WTC11 (cell line): Measurements from ENCODE around the gene TPBG. TPM values are rescaled to one million over a fixed set of nuclear protein-coding genes. Genes with fewer than 3 reads are reported as not detected.

Experiments used
- ATAC-seq: fragments of 200-7000 bp; cut with Tn5 transposase; 2 replicates; pipeline ENCODE4 v1.10.0; 2021; ENCODE audit warnings: mild to moderate bottlenecking, moderate library complexity
- CTCF ChIA-PET: fragments of 300-600 bp; sonication (Branson Sonifier 250); formaldehyde crosslinking; loops from one replicate; lab custom pipeline; 2021; ENCODE audit warnings: antibody characterized with exemption; lab: Charles Lee
- POLR2A ChIA-PET: fragments of 350-600 bp; sonication (Branson Sonifier 250); formaldehyde crosslinking; loops from one replicate; lab custom pipeline; 2021; ENCODE audit warnings: antibody characterized with exemption; lab: Charles Lee
- DNase-seq: peaks from one replicate; pipeline ENCODE4 v3.0.0; 2021; ENCODE audit warnings: low spot score
- H3K27ac Mint-ChIP-seq: 2 replicates; pipeline ENCODE4 v1.8.0; 2021; ENCODE audit warnings: mixed read lengths
- H3K27me3 Mint-ChIP-seq: 2 replicates; pipeline ENCODE4 v1.8.0; 2021; ENCODE audit warnings: low read depth, mild to moderate bottlenecking, moderate library complexity, mixed read lengths
- H3K36me3 Mint-ChIP-seq: 2 replicates; pipeline ENCODE4 v1.8.0; 2021; ENCODE audit warnings: mixed read lengths
- H3K4me1 Mint-ChIP-seq: 2 replicates; pipeline ENCODE4 v1.8.0; 2022; ENCODE audit warnings: mixed read lengths
- H3K4me3 Mint-ChIP-seq: 2 replicates; pipeline ENCODE4 v1.8.0; 2021; ENCODE audit warnings: mild to moderate bottlenecking, moderate library complexity, mixed read lengths
- H3K9me3 Mint-ChIP-seq: 2 replicates; pipeline ENCODE4 v1.8.0; 2021; ENCODE audit warnings: mixed read lengths
- CBFB ChIP-seq: sonication (generic); formaldehyde crosslinking; IDR thresholded peaks from 2 replicates; pipeline ENCODE4 v1.8.1; 2022; ENCODE audit warnings: mild to moderate bottlenecking, low read depth, missing genetic modification reagents
- FOXJ3 ChIP-seq: sonication (generic); formaldehyde crosslinking; IDR thresholded peaks from 2 replicates; pipeline ENCODE4 v1.9.0; 2021; ENCODE audit warnings: missing genetic modification reagents, mild to moderate bottlenecking, borderline replicate concordance
- FOXK1 ChIP-seq: sonication (generic); formaldehyde crosslinking; IDR thresholded peaks from 2 replicates; pipeline ENCODE4 v1.8.0; 2022; ENCODE audit warnings: mild to moderate bottlenecking, moderate library complexity, missing genetic modification reagents
- GABPB1 ChIP-seq: sonication (generic); formaldehyde crosslinking; IDR thresholded peaks from 2 replicates; pipeline ENCODE4 v1.8.1; 2023; ENCODE audit warnings: mild to moderate bottlenecking, missing genetic modification reagents
- GRHL2 ChIP-seq: fragments of 250-450 bp; sonication (Bioruptor Pico); IDR thresholded peaks from 2 replicates; pipeline ENCODE4 v1.8.0; 2022; ENCODE audit warnings: mild to moderate bottlenecking, moderate library complexity; ENCODE audit not compliant: insufficient replicate concordance, severe bottlenecking
- JUN ChIP-seq: sonication (generic); formaldehyde crosslinking; IDR thresholded peaks from 2 replicates; pipeline ENCODE4 v1.8.0; 2023; ENCODE audit warnings: mild to moderate bottlenecking, missing genetic modification reagents
- NR2C2 ChIP-seq: sonication (generic); formaldehyde crosslinking; IDR thresholded peaks from 2 replicates; pipeline ENCODE4 v1.8.0; 2022; ENCODE audit warnings: mild to moderate bottlenecking, missing genetic modification reagents
- NR3C1 ChIP-seq: sonication (generic); formaldehyde crosslinking; conservative IDR thresholded peaks from 2 replicates; pipeline ENCODE4 v1.8.1; 2023; ENCODE audit warnings: low read depth, mild to moderate bottlenecking, missing genetic modification reagents
- ZNF232 ChIP-seq: sonication (generic); formaldehyde crosslinking; IDR thresholded peaks from 2 replicates; pipeline ENCODE4 v1.8.0; 2022; ENCODE audit warnings: mild to moderate bottlenecking, missing genetic modification reagents
- ZNF317 ChIP-seq: sonication (generic); formaldehyde crosslinking; IDR thresholded peaks from 2 replicates; pipeline ENCODE4 v1.8.1; 2023; ENCODE audit warnings: low read depth, mild to moderate bottlenecking, moderate library complexity, missing genetic modification reagents, borderline replicate concordance
- total RNA-seq: library from RNA; stranded (reverse); gene quantifications from 3 replicates; pipeline ENCODE4 v1.2.3, GENCODE V29; 2021
- TF ChIP-seq, protein P1 (sequence below): sonication (generic); formaldehyde crosslinking; IDR thresholded peaks from 2 replicates; pipeline ENCODE4 v1.8.0; 2022; ENCODE audit warnings: missing genetic modification reagents
- TF ChIP-seq, protein P2 (sequence below): fragments of 250-450 bp; sonication (Bioruptor Pico); IDR thresholded peaks from 2 replicates; pipeline ENCODE4 v1.8.0; 2021; ENCODE audit warnings: mild to moderate bottlenecking
- TF ChIP-seq, protein P3 (sequence below): sonication (generic); formaldehyde crosslinking; IDR thresholded peaks from 2 replicates; pipeline ENCODE4 v1.8.0; 2023; ENCODE audit warnings: missing genetic modification reagents, mild to moderate bottlenecking, borderline replicate concordance
- TF ChIP-seq, protein P4 (sequence below): sonication (generic); formaldehyde crosslinking; IDR thresholded peaks from 2 replicates; pipeline ENCODE4 v1.8.0; 2022; ENCODE audit warnings: mild to moderate bottlenecking, missing genetic modification reagents
- TF ChIP-seq, protein P5 (sequence below): sonication (generic); formaldehyde crosslinking; conservative IDR thresholded peaks from 2 replicates; pipeline ENCODE4 v1.8.1; 2022; ENCODE audit warnings: mild to moderate bottlenecking, missing genetic modification reagents
- TF ChIP-seq, protein P6 (sequence below): sonication (generic); formaldehyde crosslinking; IDR thresholded peaks from 2 replicates; pipeline ENCODE4 v1.8.1; 2022; ENCODE audit warnings: mild to moderate bottlenecking, moderate library complexity, missing genetic modification reagents
- TF ChIP-seq, protein P7 (sequence below): fragments of 250-450 bp; sonication (Bioruptor Pico); conservative IDR thresholded peaks from 2 replicates; pipeline ENCODE4 v1.9.0; 2021; ENCODE audit warnings: mild to moderate bottlenecking
- TF ChIP-seq, protein P8 (sequence below): sonication (generic); formaldehyde crosslinking; IDR thresholded peaks from 2 replicates; pipeline ENCODE4 v1.8.1; 2022; ENCODE audit warnings: low read depth, missing genetic modification reagents, borderline replicate concordance

Gene TPBG
- total RNA-seq, 1 experiment from 2014 or later, result 35.3 TPM

DNA sequence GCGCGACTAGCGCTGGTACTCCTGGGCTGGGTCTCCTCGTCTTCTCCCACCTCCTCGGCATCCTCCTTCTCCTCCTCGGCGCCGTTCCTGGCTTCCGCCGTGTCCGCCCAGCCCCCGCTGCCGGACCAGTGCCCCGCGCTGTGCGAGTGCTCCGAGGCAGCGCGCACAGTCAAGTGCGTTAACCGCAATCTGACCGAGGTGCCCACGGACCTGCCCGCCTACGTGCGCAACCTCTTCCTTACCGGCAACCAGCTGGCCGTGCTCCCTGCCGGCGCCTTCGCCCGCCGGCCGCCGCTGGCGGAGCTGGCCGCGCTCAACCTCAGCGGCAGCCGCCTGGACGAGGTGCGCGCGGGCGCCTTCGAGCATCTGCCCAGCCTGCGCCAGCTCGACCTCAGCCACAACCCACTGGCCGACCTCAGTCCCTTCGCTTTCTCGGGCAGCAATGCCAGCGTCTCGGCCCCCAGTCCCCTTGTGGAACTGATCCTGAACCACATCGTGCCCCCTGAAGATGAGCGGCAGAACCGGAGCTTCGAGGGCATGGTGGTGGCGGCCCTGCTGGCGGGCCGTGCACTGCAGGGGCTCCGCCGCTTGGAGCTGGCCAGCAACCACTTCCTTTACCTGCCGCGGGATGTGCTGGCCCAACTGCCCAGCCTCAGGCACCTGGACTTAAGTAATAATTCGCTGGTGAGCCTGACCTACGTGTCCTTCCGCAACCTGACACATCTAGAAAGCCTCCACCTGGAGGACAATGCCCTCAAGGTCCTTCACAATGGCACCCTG, 1.6 kb downstream of the TPBG start:
- no peaks in the 10 kb centered on the region for H3K9me3 Mint-ChIP-seq
- peak overlapping the region; percentile 80 for H3K27ac Mint-ChIP-seq
- CTCF ChIA-PET, result interaction anchor here (0.9 to 2.1 kb wide), 6 partner anchors 36 to 703 kb away, joined by 3 to 10 read pairs (median 3); partner anchors contain the start of genes DOP1A and UBE3D
- DNase-seq (peak; percentile 56), ATAC-seq (peak; percentile 21)
- H3K4me3 Mint-ChIP-seq, result peak overlapping the region; percentile 85
- peaks cover 3% of the 10 kb centered on the region; the same call in 1 of the 2 replicates for H3K27me3 Mint-ChIP-seq
- peaks cover 8% of the 10 kb centered on the region for H3K36me3 Mint-ChIP-seq
- peaks cover 33% of the 10 kb centered on the region for H3K4me1 Mint-ChIP-seq
- POLR2A ChIA-PET, result interaction anchor here (0.8 to 1.1 kb wide), 3 partner anchors 51 to 700 kb away, joined by 3 to 4 read pairs (median 3); no protein-coding TSS in a partner anchor
- TF ChIP-seq, protein P1, sequence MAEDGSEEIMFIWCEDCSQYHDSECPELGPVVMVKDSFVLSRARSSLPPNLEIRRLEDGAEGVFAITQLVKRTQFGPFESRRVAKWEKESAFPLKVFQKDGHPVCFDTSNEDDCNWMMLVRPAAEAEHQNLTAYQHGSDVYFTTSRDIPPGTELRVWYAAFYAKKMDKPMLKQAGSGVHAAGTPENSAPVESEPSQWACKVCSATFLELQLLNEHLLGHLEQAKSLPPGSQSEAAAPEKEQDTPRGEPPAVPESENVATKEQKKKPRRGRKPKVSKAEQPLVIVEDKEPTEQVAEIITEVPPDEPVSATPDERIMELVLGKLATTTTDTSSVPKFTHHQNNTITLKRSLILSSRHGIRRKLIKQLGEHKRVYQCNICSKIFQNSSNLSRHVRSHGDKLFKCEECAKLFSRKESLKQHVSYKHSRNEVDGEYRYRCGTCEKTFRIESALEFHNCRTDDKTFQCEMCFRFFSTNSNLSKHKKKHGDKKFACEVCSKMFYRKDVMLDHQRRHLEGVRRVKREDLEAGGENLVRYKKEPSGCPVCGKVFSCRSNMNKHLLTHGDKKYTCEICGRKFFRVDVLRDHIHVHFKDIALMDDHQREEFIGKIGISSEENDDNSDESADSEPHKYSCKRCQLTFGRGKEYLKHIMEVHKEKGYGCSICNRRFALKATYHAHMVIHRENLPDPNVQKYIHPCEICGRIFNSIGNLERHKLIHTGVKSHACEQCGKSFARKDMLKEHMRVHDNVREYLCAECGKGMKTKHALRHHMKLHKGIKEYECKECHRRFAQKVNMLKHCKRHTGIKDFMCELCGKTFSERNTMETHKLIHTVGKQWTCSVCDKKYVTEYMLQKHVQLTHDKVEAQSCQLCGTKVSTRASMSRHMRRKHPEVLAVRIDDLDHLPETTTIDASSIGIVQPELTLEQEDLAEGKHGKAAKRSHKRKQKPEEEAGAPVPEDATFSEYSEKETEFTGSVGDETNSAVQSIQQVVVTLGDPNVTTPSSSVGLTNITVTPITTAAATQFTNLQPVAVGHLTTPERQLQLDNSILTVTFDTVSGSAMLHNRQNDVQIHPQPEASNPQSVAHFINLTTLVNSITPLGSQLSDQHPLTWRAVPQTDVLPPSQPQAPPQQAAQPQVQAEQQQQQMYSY (CRISPR knock-in tag), result no peak
- TF ChIP-seq, protein P2, sequence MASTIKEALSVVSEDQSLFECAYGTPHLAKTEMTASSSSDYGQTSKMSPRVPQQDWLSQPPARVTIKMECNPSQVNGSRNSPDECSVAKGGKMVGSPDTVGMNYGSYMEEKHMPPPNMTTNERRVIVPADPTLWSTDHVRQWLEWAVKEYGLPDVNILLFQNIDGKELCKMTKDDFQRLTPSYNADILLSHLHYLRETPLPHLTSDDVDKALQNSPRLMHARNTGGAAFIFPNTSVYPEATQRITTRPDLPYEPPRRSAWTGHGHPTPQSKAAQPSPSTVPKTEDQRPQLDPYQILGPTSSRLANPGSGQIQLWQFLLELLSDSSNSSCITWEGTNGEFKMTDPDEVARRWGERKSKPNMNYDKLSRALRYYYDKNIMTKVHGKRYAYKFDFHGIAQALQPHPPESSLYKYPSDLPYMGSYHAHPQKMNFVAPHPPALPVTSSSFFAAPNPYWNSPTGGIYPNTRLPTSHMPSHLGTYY (CRISPR knock-in tag), result no peak
- TF ChIP-seq, protein P3, sequence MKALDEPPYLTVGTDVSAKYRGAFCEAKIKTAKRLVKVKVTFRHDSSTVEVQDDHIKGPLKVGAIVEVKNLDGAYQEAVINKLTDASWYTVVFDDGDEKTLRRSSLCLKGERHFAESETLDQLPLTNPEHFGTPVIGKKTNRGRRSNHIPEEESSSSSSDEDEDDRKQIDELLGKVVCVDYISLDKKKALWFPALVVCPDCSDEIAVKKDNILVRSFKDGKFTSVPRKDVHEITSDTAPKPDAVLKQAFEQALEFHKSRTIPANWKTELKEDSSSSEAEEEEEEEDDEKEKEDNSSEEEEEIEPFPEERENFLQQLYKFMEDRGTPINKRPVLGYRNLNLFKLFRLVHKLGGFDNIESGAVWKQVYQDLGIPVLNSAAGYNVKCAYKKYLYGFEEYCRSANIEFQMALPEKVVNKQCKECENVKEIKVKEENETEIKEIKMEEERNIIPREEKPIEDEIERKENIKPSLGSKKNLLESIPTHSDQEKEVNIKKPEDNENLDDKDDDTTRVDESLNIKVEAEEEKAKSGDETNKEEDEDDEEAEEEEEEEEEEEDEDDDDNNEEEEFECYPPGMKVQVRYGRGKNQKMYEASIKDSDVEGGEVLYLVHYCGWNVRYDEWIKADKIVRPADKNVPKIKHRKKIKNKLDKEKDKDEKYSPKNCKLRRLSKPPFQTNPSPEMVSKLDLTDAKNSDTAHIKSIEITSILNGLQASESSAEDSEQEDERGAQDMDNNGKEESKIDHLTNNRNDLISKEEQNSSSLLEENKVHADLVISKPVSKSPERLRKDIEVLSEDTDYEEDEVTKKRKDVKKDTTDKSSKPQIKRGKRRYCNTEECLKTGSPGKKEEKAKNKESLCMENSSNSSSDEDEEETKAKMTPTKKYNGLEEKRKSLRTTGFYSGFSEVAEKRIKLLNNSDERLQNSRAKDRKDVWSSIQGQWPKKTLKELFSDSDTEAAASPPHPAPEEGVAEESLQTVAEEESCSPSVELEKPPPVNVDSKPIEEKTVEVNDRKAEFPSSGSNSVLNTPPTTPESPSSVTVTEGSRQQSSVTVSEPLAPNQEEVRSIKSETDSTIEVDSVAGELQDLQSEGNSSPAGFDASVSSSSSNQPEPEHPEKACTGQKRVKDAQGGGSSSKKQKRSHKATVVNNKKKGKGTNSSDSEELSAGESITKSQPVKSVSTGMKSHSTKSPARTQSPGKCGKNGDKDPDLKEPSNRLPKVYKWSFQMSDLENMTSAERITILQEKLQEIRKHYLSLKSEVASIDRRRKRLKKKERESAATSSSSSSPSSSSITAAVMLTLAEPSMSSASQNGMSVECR (CRISPR knock-in tag), result peak; percentile 24; the same call in 1 of the 2 replicates
- TF ChIP-seq, protein P4, sequence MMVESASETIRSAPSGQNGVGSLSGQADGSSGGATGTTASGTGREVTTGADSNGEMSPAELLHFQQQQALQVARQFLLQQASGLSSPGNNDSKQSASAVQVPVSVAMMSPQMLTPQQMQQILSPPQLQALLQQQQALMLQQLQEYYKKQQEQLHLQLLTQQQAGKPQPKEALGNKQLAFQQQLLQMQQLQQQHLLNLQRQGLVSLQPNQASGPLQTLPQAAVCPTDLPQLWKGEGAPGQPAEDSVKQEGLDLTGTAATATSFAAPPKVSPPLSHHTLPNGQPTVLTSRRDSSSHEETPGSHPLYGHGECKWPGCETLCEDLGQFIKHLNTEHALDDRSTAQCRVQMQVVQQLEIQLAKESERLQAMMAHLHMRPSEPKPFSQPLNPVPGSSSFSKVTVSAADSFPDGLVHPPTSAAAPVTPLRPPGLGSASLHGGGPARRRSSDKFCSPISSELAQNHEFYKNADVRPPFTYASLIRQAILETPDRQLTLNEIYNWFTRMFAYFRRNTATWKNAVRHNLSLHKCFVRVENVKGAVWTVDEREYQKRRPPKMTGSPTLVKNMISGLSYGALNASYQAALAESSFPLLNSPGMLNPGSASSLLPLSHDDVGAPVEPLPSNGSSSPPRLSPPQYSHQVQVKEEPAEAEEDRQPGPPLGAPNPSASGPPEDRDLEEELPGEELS (CRISPR knock-in tag), result 0 out of 2 replicates have a peak, but pooled peaks have one; percentile 57
- no peak for TF ChIP-seq ZNF317 (CRISPR knock-in tag)
- no peak for TF ChIP-seq NR2C2 (CRISPR knock-in tag)
- TF ChIP-seq, protein P5, sequence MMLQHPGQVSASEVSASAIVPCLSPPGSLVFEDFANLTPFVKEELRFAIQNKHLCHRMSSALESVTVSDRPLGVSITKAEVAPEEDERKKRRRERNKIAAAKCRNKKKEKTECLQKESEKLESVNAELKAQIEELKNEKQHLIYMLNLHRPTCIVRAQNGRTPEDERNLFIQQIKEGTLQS, result no peak
- TF ChIP-seq, protein P6, sequence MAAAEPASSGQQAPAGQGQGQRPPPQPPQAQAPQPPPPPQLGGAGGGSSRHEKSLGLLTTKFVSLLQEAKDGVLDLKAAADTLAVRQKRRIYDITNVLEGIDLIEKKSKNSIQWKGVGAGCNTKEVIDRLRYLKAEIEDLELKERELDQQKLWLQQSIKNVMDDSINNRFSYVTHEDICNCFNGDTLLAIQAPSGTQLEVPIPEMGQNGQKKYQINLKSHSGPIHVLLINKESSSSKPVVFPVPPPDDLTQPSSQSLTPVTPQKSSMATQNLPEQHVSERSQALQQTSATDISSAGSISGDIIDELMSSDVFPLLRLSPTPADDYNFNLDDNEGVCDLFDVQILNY (CRISPR knock-in tag), result no peak; the same call in 1 of the 2 replicates
- peak; percentile 50; the same call in 1 of the 2 replicates for TF ChIP-seq FOXK1 (CRISPR knock-in tag)
- no peak for TF ChIP-seq GABPB1
- no peak for TF ChIP-seq GRHL2 (CRISPR knock-in tag)
- TF ChIP-seq JUN (CRISPR knock-in tag), result peak; percentile 27; the same call in 1 of the 2 replicates
- TF ChIP-seq, protein P7, sequence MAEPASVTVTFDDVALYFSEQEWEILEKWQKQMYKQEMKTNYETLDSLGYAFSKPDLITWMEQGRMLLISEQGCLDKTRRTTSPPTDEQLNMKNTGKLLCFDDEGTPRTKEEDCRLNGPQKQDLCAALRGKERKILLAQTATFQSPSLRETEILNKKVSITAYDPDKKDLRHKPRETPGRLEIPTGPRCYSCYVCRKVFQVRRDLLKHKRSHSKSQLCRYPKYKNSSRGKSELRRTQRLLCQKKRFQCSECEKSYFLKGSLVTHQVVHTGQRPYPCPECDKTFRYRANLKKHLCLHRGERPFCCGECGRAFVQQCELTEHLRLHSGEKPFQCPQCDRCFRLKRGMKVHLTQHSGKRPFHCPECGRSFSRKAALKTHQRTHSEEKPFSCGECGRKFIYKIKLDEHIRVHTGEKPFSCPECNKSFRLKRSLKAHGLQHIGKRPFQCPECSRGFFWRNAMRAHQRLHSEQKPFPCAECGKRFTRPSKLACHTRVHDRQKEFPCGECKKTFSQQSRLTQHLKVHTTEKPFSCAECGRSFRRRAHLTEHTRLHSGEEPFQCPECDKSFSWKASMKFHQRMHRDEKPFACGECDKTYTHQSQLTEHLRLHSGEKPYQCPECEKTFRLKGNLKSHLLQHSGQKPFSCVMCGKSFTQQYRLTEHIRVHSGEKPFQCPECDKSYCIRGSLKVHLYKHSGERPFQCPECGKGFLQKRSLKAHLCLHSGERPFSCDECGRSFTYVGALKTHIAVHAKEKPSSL (CRISPR knock-in tag), result no peak
- TF ChIP-seq ZNF232 (CRISPR knock-in tag), result 0 out of 2 replicates have a peak, but pooled peaks have one; percentile 23
- TF ChIP-seq NR3C1 (CRISPR knock-in tag), result 0 out of 2 replicates have a peak, but pooled peaks have one; percentile 64
- TF ChIP-seq CBFB (CRISPR knock-in tag), result 0 out of 2 replicates have a peak, but pooled peaks have one; percentile 55
- TF ChIP-seq FOXJ3 (CRISPR knock-in tag), result no peak
- TF ChIP-seq, protein P8, sequence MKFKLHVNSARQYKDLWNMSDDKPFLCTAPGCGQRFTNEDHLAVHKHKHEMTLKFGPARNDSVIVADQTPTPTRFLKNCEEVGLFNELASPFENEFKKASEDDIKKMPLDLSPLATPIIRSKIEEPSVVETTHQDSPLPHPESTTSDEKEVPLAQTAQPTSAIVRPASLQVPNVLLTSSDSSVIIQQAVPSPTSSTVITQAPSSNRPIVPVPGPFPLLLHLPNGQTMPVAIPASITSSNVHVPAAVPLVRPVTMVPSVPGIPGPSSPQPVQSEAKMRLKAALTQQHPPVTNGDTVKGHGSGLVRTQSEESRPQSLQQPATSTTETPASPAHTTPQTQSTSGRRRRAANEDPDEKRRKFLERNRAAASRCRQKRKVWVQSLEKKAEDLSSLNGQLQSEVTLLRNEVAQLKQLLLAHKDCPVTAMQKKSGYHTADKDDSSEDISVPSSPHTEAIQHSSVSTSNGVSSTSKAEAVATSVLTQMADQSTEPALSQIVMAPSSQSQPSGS (CRISPR knock-in tag), result no peak
